ENCODE measurements around the gene HPCAL1.

Gene HPCAL1

GRCh38 chr2:10392951-10393639 is 90.4 kb downstream of the HPCAL1 start:
- DNase-seq, result no peak

- no peak for DNase-seq
These were observed 90.9 kb downstream of the HPCAL1 start for GRCh38 chr2:10393640-10393982.

- no peak for DNase-seq
These were observed 93.2 kb downstream of the HPCAL1 start for GRCh38 chr2:10395893-10396292.

- DNase-seq, result no peak
These were observed 93.8 kb downstream of the HPCAL1 start for GRCh38 chr2:10396464-10396863.

- no peak for DNase-seq
These were observed 94.7 kb downstream of the HPCAL1 start for GRCh38 chr2:10397297-10397875.

GRCh38 chr2:10397878-10398277 is 95.2 kb downstream of the HPCAL1 start:
- DNase-seq, result no peak

- DNase-seq, result no peak
These were observed 95.8 kb downstream of the HPCAL1 start for GRCh38 chr2:10398496-10398895.

- no peak for DNase-seq
These were observed 96.7 kb downstream of the HPCAL1 start for GRCh38 chr2:10399358-10399757.

GRCh38 chr2:10400002-10400401 is 97.3 kb downstream of the HPCAL1 start:
- DNase-seq, result no peak

GRCh38 chr2:10400568-10400977 is 97.9 kb downstream of the HPCAL1 start:
- no peak for DNase-seq

GRCh38 chr2:10400978-10401951 is 98.6 kb downstream of the HPCAL1 start:
- DNase-seq, result no peak

GRCh38 chr2:10402062-10402585 is 99.4 kb downstream of the HPCAL1 start:
- no peak for DNase-seq

GRCh38 chr2:10402653-10403215 is 100.0 kb downstream of the HPCAL1 start:
- DNase-seq, result no peak

- no peak for DNase-seq
These were observed 101.8 kb downstream of the HPCAL1 start for GRCh38 chr2:10404324-10405143.

GRCh38 chr2:10405448-10405847 is 102.7 kb downstream of the HPCAL1 start:
- no peak for DNase-seq

- DNase-seq, result no peak
These were observed 103.3 kb downstream of the HPCAL1 start for GRCh38 chr2:10406016-10406415.

GRCh38 chr2:10406491-10407188 is 103.9 kb downstream of the HPCAL1 start:
- DNase-seq, result peak in 1 of 2 experiments; percentile 50

GRCh38 chr2:10407432-10407831 is 104.7 kb downstream of the HPCAL1 start:
- peak in 1 of 2 experiments; percentile 50 for DNase-seq

GRCh38 chr2:10407841-10408648 is 105.3 kb downstream of the HPCAL1 start:
- peak in 1 of 2 experiments; percentile 42 for DNase-seq
